ENCODE results near the gene CFAP74. TPM values are rescaled to one million over a fixed set of nuclear protein-coding genes. Genes with fewer than 3 reads are reported as not detected.
A peak's percentile ranks its signal among the peaks of the same experiment; 100 is the strongest.

CFAP74 gene
- total and polyA plus RNA-seq, 9 of the 15 experiments (the other 6 are each of a cell fraction or from before 2014, with no cell fraction given): 0.03 to 0.15 (median 0.05) TPM; not detected in 6

DNA sequence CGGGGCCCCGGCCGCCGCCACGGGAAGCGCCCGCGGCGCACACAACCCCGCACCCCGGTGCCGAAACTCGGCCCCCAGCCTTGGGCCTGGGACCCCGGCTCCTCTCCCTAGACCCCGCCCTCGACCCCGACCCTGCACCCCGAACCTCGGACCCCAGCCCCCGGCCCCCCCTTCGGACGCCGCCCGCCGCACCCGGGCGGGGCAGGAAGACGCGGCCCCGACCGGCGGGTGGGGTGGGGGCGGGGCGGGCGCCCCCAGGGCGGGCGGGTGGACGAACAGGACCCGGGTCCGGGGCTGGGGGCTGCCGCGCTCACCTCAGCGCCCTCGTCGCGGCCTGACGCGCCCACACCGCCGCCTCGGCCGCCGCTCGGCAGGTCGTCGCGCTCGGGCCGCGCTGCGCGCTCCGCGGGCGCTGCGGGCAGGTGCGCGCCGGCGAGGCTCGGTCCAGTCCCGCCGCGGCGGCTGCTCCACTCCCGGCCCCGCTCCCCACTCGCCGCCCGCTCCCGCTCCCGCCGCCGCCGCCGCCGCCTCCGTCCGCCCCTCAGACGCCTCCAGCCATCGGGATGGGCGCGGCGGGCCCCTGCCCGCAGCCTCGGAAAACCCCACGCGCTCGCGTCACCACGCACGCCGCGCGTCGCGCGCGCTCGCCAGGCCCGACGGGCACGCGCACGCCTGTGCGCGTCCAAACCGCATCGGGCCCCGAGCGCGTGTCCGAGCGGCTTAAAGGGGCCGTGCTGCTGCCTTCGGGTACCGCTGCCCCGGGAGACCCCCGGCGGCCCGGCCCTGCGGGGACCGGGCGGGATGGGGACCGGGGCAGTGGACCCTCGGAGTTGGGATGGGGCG lies 112.9 kb downstream of the CFAP74 start, which contains the start of gene GNB1 (continued):
- TF ChIP-seq SUPT5H (IDR thresholded peaks at IDR 0.05) (no peak), ZNF146 (CRISPR knock-in tag; IDR thresholded peaks at IDR 0.05; ENCODE audit: unreplicated experiment) (no peak), NFIC (IDR thresholded peaks at IDR 0.05) (peak; percentile 13; the same call in 1 of the 2 replicates), ZBTB8A (IDR thresholded peaks at IDR 0.05; ENCODE audit: partially characterized antibody) (no peak), POLR2G (IDR thresholded peaks at IDR 0.05; ENCODE audit: low read depth, low read length) (peak; percentile 82), ESRRB (CRISPR knock-in tag; IDR thresholded peaks at IDR 0.05; ENCODE audit: borderline replicate concordance) (no peak), GABPB2 (CRISPR knock-in tag; conservative IDR thresholded peaks at IDR 0.05) (no peak), NR2F6 (CRISPR knock-in tag; IDR thresholded peaks at IDR 0.05) (no peak), PHB2 (IDR thresholded peaks at IDR 0.05; ENCODE audit: low read depth) (no peak), ZFP30 (CRISPR knock-in tag; IDR thresholded peaks at IDR 0.05; ENCODE audit: borderline replicate concordance) (no peak)
- TF ChIP-seq, protein P1, sequence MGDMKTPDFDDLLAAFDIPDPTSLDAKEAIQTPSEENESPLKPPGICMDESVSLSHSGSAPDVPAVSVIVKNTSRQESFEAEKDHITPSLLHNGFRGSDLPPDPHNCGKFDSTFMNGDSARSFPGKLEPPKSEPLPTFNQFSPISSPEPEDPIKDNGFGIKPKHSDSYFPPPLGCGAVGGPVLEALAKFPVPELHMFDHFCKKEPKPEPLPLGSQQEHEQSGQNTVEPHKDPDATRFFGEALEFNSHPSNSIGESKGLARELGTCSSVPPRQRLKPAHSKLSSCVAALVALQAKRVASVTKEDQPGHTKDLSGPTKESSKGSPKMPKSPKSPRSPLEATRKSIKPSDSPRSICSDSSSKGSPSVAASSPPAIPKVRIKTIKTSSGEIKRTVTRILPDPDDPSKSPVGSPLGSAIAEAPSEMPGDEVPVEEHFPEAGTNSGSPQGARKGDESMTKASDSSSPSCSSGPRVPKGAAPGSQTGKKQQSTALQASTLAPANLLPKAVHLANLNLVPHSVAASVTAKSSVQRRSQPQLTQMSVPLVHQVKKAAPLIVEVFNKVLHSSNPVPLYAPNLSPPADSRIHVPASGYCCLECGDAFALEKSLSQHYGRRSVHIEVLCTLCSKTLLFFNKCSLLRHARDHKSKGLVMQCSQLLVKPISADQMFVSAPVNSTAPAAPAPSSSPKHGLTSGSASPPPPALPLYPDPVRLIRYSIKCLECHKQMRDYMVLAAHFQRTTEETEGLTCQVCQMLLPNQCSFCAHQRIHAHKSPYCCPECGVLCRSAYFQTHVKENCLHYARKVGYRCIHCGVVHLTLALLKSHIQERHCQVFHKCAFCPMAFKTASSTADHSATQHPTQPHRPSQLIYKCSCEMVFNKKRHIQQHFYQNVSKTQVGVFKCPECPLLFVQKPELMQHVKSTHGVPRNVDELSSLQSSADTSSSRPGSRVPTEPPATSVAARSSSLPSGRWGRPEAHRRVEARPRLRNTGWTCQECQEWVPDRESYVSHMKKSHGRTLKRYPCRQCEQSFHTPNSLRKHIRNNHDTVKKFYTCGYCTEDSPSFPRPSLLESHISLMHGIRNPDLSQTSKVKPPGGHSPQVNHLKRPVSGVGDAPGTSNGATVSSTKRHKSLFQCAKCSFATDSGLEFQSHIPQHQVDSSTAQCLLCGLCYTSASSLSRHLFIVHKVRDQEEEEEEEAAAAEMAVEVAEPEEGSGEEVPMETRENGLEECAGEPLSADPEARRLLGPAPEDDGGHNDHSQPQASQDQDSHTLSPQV (IDR thresholded peaks at IDR 0.05): no peak; the same call in 1 of the 2 replicates
- TF ChIP-seq, protein P2, sequence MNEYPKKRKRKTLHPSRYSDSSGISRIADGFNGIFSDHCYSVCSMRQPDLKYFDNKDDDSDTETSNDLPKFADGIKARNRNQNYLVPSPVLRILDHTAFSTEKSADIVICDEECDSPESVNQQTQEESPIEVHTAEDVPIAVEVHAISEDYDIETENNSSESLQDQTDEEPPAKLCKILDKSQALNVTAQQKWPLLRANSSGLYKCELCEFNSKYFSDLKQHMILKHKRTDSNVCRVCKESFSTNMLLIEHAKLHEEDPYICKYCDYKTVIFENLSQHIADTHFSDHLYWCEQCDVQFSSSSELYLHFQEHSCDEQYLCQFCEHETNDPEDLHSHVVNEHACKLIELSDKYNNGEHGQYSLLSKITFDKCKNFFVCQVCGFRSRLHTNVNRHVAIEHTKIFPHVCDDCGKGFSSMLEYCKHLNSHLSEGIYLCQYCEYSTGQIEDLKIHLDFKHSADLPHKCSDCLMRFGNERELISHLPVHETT (CRISPR knock-in tag; conservative IDR thresholded peaks at IDR 0.05 in 1 of 2, IDR thresholded peaks at IDR 0.05 in 1 of 2): peak in 1 of 2 experiments; percentile 95; a peak in 2 of 4 replicates
- TF ChIP-seq, protein P3, sequence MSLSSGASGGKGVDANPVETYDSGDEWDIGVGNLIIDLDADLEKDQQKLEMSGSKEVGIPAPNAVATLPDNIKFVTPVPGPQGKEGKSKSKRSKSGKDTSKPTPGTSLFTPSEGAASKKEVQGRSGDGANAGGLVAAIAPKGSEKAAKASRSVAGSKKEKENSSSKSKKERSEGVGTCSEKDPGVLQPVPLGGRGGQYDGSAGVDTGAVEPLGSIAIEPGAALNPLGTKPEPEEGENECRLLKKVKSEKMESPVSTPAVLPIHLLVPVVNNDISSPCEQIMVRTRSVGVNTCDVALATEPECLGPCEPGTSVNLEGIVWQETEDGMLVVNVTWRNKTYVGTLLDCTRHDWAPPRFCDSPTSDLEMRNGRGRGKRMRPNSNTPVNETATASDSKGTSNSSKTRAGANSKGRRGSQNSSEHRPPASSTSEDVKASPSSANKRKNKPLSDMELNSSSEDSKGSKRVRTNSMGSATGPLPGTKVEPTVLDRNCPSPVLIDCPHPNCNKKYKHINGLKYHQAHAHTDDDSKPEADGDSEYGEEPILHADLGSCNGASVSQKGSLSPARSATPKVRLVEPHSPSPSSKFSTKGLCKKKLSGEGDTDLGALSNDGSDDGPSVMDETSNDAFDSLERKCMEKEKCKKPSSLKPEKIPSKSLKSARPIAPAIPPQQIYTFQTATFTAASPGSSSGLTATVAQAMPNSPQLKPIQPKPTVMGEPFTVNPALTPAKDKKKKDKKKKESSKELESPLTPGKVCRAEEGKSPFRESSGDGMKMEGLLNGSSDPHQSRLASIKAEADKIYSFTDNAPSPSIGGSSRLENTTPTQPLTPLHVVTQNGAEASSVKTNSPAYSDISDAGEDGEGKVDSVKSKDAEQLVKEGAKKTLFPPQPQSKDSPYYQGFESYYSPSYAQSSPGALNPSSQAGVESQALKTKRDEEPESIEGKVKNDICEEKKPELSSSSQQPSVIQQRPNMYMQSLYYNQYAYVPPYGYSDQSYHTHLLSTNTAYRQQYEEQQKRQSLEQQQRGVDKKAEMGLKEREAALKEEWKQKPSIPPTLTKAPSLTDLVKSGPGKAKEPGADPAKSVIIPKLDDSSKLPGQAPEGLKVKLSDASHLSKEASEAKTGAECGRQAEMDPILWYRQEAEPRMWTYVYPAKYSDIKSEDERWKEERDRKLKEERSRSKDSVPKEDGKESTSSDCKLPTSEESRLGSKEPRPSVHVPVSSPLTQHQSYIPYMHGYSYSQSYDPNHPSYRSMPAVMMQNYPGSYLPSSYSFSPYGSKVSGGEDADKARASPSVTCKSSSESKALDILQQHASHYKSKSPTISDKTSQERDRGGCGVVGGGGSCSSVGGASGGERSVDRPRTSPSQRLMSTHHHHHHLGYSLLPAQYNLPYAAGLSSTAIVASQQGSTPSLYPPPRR (CRISPR knock-in tag; IDR thresholded peaks at IDR 0.05; ENCODE audit: borderline replicate concordance): no peak
- TF ChIP-seq, protein P4, sequence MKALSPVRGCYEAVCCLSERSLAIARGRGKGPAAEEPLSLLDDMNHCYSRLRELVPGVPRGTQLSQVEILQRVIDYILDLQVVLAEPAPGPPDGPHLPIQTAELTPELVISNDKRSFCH (CRISPR knock-in tag; IDR thresholded peaks at IDR 0.05): no peak
- TF ChIP-seq, protein P4 (tag; IDR thresholded peaks at IDR 0.05): peak; percentile 65; the same call in 1 of the 2 replicates
